ENCODE data around the gene SOX30.

SOX30 gene

DNA sequence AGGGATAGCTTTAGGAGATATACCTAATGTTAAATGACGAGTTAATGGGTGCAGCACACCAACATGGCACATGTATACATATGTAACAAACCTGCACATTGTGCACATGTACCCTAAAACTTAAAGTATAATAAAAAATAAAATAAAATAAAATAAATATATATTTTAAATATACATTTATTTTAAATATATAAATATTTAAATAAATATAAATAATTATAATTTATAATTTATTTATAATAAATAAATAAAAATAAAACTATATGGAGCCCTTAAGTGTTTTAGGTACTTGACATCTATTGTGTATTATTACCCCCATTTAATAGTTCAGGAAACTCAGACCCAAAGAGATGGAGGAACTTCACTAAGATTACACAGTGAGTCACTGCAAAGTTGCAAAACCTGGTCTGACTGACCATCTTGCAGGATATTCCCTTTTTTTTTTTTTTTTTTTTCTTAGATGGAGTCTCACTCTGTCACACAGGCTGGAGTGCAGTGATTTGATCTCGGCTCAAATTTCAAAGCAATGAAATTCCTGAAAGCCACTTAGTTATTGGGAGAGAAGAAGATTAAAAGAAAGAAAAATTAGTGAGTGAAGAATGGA, 13.3 kb upstream of the SOX30 start:
- no peak overlapping the region for H3K27ac ChIP-seq (ENCODE audit: low read length)
- no peak overlapping the region for H3K9ac ChIP-seq (ENCODE audit: low read length)
- H3K9me2 ChIP-seq (replicated peaks; ENCODE audit: insufficient read depth, low read length), result no peaks in the 10 kb centered on the region
- H3F3A ChIP-seq (ENCODE audit: insufficient read depth, low read length), result no peaks in the 10 kb centered on the region
- no peak overlapping the region for H3K4me3 ChIP-seq (ENCODE audit: low read length)
- H2AFZ ChIP-seq (ENCODE audit: low read length), result no peak overlapping the region
- H3K79me2 ChIP-seq (ENCODE audit: low read length), result no peaks in the 10 kb centered on the region
- H3K36me3 ChIP-seq (replicated peaks; ENCODE audit: insufficient read depth, low read length), result no peaks in the 10 kb centered on the region
- H4K20me1 ChIP-seq (ENCODE audit: insufficient read depth, low read length), result no peaks in the 10 kb centered on the region
- no peak overlapping the region for H3K4me2 ChIP-seq (ENCODE audit: low read depth, low read length)
- TF ChIP-seq EZH2phosphoT487 (IDR thresholded peaks at IDR 0.05; ENCODE audit: low read length), result no peak
- TF ChIP-seq, protein P1, sequence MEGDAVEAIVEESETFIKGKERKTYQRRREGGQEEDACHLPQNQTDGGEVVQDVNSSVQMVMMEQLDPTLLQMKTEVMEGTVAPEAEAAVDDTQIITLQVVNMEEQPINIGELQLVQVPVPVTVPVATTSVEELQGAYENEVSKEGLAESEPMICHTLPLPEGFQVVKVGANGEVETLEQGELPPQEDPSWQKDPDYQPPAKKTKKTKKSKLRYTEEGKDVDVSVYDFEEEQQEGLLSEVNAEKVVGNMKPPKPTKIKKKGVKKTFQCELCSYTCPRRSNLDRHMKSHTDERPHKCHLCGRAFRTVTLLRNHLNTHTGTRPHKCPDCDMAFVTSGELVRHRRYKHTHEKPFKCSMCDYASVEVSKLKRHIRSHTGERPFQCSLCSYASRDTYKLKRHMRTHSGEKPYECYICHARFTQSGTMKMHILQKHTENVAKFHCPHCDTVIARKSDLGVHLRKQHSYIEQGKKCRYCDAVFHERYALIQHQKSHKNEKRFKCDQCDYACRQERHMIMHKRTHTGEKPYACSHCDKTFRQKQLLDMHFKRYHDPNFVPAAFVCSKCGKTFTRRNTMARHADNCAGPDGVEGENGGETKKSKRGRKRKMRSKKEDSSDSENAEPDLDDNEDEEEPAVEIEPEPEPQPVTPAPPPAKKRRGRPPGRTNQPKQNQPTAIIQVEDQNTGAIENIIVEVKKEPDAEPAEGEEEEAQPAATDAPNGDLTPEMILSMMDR (IDR thresholded peaks at IDR 0.05; ENCODE audit: low read length), result no peak
- no peak for TF ChIP-seq EZH2 (optimal IDR thresholded peaks at IDR 0.05; ENCODE audit: low read depth, low read length)
- DNase-seq, result no peak
- H3K27me3 ChIP-seq (replicated peaks; ENCODE audit: insufficient read depth, low read length), result 0 out of 2 replicates have a peak, but pooled peaks cover 6% of the 10 kb centered on the region
- H3K4me1 ChIP-seq (ENCODE audit: low read length), result no peaks in the 10 kb centered on the region
- H3K9me3 ChIP-seq (replicated peaks; ENCODE audit: insufficient read depth, low read length), result no peaks in the 10 kb centered on the region

DNA sequence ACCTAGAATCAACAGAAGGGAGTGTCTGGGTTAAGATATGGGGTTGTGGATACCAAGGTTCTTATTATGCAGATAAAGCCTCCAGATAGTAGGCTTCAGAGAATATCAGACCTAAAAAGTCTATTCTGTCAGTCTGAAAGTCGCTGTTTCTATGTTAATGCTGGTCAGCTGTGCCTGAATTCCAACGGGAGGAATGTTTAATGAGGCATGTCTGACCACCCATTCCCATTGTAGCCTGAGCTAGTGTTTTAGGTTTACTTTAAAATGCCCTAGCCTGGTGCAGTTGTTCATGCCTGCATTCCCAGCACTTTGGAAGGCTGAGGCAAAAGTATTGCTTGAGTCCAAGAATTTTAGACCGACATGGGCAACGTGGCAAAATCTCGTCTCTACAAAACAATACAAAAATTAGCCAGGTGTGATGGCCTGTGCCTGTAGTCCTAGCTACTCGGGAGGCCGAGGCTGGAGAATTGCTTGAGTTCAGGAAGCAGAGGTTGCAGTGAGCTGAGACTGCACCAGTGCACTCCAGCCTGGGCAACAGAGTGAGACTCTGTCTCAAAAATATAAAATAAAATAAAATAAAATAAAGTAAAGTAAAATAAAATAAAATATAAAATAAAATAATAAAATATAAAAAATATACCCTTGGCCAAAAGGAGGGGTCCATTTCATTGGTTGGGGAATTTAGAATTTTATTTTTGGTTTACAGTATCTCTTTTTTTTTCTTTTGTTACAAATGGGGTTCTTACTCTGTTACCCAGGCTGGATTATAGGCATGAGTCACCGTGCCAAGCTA, 7.8 kb upstream of the SOX30 start:
- H3K36me3 ChIP-seq (replicated peaks; ENCODE audit: insufficient read depth, low read length), result no peaks in the 10 kb centered on the region
- H3K9me3 ChIP-seq (replicated peaks; ENCODE audit: insufficient read depth, low read length), result no peaks in the 10 kb centered on the region
- TF ChIP-seq, protein P1 (IDR thresholded peaks at IDR 0.05; ENCODE audit: low read length), result no peak
- TF ChIP-seq EZH2 (optimal IDR thresholded peaks at IDR 0.05; ENCODE audit: low read depth, low read length), result no peak
- TF ChIP-seq EZH2phosphoT487 (IDR thresholded peaks at IDR 0.05; ENCODE audit: low read length), result no peak
- no peak for DNase-seq
- no peak overlapping the region for H3K4me2 ChIP-seq (ENCODE audit: low read depth, low read length)
- H3K9me2 ChIP-seq (replicated peaks; ENCODE audit: insufficient read depth, low read length), result no peaks in the 10 kb centered on the region
- H3K27ac ChIP-seq (ENCODE audit: low read length), result no peak overlapping the region
- no peak overlapping the region for H3K9ac ChIP-seq (ENCODE audit: low read length)
- H3K27me3 ChIP-seq (replicated peaks; ENCODE audit: insufficient read depth, low read length), result no peaks in the 10 kb centered on the region
- H3K79me2 ChIP-seq (ENCODE audit: low read length), result no peaks in the 10 kb centered on the region
- H4K20me1 ChIP-seq (ENCODE audit: insufficient read depth, low read length), result no peaks in the 10 kb centered on the region
- no peak overlapping the region for H3K4me3 ChIP-seq (ENCODE audit: low read length)
- H3F3A ChIP-seq (ENCODE audit: insufficient read depth, low read length), result no peaks in the 10 kb centered on the region
- H3K4me1 ChIP-seq (ENCODE audit: low read length), result no peaks in the 10 kb centered on the region
- no peak overlapping the region for H2AFZ ChIP-seq (ENCODE audit: low read length)

DNA sequence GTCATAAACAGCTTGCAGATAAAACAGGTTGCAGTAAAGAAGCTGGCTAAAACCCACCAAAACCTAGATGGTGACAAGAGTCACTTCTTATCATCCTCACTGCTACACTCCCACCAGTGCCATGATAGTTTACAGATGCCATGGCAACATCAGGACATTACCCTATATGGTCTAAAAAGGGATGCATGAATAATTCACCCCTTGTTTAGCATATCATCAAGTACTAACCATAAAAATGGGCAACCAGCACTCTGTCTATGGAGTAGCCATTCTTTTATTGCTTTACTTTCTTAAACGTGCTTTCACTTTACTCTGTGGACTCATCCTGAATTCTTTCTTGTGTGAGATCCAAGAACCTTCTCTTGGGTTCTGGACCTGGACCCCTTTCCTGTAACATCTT, 6.7 kb upstream of the SOX30 start:
- no peak overlapping the region for H3K4me2 ChIP-seq (ENCODE audit: low read depth, low read length)

More for the DNA sequence above, 6.7 kb upstream of the SOX30 start:
- Histone ChIP-seq H3K9ac (ENCODE audit: low read length) (no peak overlapping the region), H3K4me3 (ENCODE audit: low read length) (no peak overlapping the region), H2AFZ (ENCODE audit: low read length) (no peak overlapping the region), H3K4me1 (ENCODE audit: low read length) (no peaks in the 10 kb centered on the region), H4K20me1 (ENCODE audit: insufficient read depth, low read length) (no peaks in the 10 kb centered on the region), H3K79me2 (ENCODE audit: low read length) (no peaks in the 10 kb centered on the region), H3K27me3 (replicated peaks; ENCODE audit: insufficient read depth, low read length) (no peaks in the 10 kb centered on the region), H3K36me3 (replicated peaks; ENCODE audit: insufficient read depth, low read length) (no peaks in the 10 kb centered on the region), H3K27ac (ENCODE audit: low read length) (no peak overlapping the region), H3F3A (ENCODE audit: insufficient read depth, low read length) (no peaks in the 10 kb centered on the region), H3K9me2 (replicated peaks; ENCODE audit: insufficient read depth, low read length) (no peaks in the 10 kb centered on the region), H3K9me3 (replicated peaks; ENCODE audit: insufficient read depth, low read length) (no peaks in the 10 kb centered on the region)
- TF ChIP-seq, protein P1 (IDR thresholded peaks at IDR 0.05; ENCODE audit: low read length), result no peak
- TF ChIP-seq EZH2phosphoT487 (IDR thresholded peaks at IDR 0.05; ENCODE audit: low read length), result no peak
- TF ChIP-seq EZH2 (optimal IDR thresholded peaks at IDR 0.05; ENCODE audit: low read depth, low read length), result no peak
- DNase-seq, result no peak
